Colon (tissue), 2 donors: ENCODE data around the gene PRPF4.
"Not testable (repeated sequence)": the region's sequence is repeated elsewhere in the genome, so short reads cannot be mapped to it uniquely, and the experiment has no call there.

Source experiments
- FAIRE-seq: peaks from 2 replicates; lab custom pipeline; 2012; peaks lifted over from hg19 to GRCh38; lab: Jason Lieb, UNC
- donor health status: control.
- donor health status: control.

Gene PRPF4

DNA sequence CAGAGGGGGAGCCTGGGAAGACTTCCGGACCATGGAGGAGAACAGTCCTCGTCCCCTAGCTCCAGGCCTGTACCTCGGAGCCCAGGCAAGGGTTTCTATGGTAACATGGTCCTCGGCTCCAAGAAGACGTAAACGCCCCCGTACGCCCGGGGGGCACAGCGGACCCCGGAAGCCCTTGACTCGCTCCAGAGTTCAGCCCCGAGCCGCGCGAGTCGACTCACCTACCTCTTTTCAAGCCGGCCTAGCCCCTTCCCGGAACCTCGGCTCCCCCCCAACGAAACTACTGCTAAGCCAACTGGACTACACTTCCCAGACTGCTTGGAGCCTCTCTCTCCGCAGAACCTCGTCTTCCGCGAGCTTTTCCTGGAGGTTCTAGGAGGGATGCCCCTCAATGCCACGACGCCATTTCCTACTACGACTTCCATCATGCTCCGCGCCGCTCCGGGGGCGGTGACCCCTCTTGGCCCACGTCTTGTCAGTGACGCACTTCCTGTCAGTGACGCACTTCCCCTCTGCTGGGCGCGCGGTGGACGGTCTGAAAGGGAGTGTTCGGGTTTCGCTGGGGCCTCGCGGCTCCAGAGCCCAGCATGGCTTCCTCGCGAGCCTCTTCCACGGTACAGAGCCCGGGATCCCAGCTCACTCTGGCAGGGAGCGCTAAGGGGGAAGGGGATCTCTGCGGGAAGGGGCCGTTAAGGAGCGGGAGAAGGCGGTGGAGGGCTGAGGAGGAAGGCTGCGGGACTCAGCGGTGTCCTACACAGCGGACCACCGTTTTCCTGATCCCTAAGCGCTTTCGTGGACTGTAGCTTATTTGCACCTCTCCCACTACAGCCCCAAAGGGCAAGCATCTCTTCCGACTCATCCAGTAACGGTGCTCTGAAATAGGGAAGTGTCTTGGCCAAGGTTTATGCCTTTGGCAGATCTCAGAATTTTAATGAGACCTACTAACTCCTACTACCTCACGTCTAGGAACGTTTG is at the start of gene PRPF4, which contains the start of gene CDC26:
Gene PRPF4, plus strand, starts transcription at position 502 of the 975 bp plus-strand sequence. Its CDS starts 86 bp downstream, at position 588.
Gene CDC26, minus strand, starts transcription at position 416 of the 975 bp plus-strand sequence. CDS start 3,065 bp downstream, outside the sequence.
- no peak for FAIRE-seq

DNA sequence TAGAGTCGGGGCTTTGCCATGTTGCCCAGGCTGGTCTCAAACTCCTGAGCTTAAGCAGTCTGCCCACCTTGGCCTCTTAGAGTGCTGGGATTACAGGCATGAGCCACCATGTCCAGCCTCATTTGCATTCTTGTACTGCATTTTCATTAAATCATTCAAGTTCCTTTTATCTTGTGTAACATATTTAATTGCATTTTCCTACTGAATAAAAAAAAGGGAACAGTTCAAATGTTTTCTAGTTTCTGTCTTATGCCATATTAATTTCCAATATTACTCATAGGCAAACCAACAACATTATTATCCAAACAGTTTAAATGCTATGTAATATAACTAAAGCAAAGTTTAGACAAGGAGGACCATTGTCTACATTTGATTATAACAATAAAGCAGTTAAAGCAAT is 48.0 kb upstream of the PRPF4 start:
- no peak for FAIRE-seq

DNA sequence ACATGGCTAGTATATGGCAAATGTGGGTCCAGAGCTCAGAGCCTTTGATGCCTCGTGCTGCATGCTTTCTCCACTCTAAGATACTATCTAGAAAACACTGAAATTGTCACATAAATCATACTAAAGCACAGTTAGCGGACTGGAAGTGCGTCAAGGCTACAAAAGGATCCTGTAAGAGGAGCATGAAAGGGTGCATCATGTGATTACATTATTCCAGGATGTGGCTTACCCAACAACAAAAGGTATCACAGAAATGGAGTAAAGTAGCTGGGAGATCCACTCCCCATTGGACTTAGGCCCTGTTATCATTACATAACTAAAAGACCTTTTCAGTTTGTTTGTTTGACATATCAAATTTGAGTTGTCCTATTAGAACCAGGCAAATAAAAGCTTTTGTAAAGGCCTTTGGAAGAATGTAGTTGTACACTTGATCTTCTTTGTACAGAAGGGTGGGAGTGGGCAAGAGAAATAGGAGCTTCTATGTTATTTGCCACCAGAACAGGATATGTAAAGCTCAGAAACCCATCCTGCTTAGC is 47.3 kb upstream of the PRPF4 start:
- no peak for FAIRE-seq

DNA sequence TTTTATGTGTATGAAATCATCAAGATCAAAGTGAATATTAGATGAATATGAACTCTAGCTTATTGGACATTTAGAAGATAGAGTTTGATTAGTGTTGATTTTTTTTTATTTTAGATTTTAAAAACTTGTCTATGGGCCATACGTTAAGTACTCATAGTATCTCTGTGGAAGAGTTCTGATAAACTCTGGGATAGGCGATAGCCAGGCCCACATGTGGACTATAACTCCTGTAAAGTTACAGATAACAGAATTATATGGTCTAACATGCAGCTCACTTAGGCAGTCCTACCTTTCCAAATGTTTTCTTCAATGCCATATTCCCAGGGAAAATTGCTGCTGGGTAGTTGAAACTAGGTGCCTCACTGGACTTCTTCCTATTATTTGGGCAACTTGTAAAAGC is 43.8 kb upstream of the PRPF4 start:
- FAIRE-seq: no peak

DNA sequence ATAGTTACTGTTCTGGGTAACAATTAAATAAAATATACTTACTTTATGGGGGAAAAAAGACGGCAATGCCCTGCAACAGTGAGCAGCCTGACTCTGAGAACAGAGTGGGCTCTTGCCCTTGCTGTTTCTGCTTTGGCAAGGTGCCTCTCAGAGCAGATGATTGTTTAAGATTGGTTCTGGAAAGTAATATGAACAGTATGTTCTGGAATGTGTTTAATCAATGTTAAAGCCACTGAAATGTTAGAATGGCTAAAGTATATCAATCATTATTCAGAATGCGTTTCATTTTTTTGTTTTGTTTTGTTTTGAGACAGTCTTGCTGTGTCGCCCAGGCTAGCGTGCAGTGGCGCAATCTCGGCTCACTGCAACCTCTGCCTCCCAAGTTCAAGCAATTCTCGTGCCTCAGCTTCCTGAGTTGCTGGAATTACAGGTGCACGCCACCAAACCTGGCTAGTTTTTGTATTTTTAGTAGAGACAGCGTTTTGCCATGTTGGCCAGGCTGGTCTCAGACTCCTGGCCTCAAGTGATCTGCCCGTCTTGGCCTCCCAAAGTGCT is 39.7 kb upstream of the PRPF4 start:
- not testable (repeated sequence) for FAIRE-seq

DNA sequence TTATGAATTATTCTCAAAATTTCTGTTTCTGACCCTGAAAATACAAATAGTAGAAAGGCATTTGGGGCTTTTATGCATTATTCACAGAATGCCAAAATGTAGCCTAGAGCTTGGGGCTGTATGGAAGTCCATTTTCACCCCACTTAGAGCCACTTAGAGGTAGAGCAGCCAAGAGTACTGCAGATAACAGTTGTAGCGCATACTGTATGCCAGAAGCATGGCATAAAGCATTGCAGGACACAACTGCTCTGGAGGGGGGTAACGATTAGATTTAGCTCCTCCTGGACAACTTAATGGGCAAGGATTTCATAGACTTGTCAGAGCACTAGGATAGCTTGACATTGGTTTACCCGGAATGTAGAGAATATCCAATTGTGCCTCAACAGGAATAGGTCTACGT is 38.4 kb upstream of the PRPF4 start:
- FAIRE-seq: no peak

DNA sequence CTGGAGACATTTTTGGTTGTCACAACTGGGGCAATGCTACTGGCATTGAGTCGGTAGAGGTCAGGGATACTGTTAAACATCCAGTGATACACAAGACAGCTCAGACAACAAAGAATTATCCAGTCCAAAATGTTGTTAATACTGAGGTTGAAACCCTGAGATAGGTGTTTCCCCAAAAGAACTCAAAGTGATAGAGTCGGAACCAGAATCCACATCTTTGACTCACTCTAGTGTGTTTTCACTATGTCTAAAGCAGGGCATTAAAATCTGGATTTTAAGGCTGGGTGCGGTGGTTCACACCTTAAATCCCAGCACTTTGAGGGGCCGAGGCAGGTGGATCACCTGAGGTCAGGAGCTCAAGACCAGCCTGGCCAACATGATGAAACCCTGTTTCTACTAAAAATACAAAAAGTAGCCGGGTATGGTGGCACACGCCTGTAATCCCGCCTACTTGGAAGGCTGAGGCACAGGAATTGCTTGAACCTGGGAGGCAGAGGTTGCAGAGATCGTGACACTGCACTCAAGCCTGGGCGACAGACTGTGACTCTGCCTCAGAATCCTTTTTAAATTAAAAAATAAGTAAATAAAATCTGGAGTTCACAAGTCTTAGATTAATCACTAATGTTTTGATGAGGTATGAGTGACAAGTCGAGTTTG is 37.1 kb upstream of the PRPF4 start:
- no peak for FAIRE-seq

DNA sequence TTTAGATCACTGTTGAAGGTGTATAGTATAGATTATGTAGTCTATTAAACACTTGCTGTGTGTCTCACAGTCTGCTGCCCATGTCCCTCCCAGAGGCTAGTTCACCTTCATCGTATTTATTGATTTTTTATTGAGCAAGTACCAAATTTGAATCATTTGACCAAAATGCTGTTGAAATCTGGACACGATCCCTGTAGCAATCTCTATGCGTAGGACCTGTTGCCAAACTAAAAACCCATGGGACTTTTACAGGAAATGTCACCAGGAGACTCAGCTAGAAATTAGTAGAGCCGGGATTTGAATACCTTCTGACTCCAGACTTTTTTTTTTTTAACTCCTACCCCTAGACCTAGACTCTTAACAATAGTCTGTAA is 36.6 kb upstream of the PRPF4 start:
- FAIRE-seq: no peak

DNA sequence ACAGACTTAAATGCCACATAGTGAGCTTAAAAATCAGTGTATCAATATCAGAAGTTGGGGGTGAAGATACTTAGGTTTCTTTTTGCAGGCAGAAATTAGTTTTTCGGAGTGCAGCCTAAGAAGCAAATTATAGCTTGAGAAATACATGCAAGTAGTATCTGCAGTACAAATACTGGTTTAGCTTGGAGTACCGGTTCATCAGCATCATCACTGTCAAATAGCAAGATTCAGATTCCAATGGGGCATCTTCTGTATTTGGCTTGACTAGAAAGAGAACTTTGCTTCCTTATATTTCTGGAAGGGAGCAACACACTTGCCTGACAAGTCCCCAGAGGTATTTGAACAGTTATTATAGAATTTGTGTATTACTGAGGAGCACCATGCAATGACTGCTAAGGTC is 34.3 kb upstream of the PRPF4 start:
- no peak for FAIRE-seq

DNA sequence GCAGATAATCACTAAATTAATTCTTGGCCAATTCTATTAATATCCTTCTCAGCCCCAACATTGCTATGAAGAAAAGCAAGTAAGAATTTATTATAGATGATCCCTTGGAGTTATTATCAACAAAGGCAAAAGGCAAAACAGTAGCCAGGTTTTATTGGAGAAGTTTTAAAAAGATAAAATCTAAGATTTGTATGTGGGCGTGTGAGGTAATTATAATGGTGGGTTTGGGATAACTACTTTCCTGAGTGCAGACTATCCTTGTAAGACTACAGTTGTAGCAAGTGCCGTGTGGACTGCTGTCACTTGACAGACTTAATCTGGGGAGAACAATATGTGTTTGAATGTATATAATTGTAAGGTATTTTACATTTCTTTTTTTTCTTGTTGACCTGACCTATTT is 30.9 kb upstream of the PRPF4 start:
- no peak for FAIRE-seq

DNA sequence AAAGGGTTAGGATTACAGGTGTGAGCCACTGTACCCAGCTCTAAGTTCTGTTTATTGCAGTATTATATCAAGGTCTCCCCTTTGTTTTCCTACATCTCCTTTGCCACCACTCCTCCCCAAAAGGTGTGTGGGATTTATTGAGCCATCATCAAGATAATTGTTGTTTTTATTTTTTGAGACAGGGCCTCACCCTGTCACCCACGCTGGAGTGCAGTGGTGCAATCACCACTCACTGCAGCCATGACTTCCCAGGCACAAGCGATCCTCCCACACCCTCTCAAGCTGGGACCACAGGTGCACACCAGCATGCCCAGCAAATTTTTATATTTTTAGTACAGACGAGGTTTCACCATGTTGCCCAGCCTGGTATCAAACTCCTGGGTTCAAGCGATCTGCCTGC is 29.6 kb upstream of the PRPF4 start:
- no peak for FAIRE-seq

DNA sequence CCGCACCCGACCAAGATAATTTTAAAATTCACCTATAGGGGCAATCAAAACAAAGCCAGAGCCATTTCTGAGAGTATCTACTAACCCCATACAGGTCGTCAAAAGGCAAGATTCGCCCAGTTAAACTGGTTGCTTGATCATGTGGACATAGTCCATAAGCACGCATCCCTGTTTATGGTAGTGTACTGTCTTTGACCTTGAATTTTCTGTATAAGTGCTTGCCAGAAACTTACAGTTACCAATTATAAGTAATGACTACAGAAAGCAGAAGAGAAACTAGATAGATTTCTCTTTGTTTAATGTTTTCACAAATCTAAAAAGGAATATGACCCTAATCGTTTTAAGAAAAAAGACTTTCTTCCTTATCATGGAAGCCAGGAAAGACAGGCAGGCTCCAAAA is 28.5 kb upstream of the PRPF4 start:
- FAIRE-seq: no peak

DNA sequence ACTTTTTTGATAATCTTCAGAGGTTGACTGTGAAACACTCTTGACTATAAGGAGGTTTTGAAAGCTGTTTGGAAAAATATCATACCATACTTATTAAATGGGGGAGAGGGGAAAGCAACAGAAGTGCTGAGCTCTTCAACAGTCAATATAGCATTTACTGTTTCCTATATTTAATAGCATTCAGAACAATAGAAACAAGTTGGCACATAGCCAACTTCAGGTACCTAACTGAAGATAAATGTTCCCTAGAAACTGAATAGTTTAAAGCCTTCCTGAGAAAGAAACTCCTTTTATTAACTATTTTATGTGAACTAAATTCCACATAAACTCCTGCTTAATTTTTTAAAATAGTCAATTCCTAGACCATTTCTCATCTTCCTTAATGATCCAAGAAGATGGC is 27.8 kb upstream of the PRPF4 start:
- no peak for FAIRE-seq

DNA sequence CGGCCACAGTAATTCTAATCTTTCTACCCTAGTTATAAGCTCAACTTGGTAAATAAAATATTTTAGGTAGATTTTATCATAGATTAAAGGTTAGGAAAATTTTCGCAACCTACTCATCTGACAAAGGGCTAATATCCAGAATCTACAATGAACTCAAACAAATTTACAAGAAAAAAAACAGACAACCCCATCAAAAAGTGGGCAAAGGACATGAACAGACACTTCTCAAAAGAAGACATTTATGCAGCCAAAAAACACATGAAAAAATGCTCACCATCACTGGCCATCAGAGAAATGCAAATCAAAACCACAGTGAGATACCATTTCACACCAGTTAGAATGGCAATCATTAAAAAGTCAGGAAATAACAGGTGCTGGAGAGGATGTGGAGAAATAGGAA is 25.8 kb upstream of the PRPF4 start:
- not testable (repeated sequence) for FAIRE-seq

DNA sequence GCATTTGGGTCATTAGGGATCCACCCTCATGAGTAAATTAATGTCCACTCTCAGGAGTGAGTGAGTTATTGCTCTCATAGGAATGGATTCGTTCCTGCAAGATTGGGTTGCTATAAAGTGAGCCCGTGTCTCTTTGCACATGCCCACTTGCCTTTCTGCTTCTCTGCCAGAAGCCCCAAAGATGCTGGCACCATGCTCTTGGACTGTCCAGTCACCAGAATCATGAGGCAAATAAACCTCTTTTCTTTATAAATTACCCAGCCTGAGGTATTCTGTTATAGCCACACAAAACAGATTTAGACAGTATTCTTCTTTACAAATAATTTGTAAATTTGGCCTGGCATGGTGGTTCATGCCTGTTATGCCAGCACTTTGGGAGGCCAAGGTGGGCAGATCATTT is 24.7 kb upstream of the PRPF4 start:
- FAIRE-seq: no peak

DNA sequence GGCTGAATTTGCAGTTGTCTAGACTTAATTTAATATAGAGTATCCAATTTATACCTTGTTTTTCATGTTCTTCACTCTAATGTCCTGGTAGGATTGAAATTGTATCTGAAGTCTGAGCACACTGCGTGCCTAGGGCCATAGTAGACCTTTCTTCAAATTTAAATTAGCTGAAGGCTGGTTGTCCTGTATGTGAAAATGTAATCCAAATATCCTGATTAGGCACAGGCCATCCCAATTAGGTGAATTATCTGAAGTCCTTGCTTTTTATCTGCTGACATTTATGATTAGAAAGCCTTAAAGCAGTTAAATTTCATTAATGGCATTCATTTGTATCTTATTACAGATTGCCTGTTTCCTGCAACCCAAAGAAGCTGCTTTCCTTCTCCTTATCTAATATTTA is 20.5 kb upstream of the PRPF4 start:
- no peak for FAIRE-seq

DNA sequence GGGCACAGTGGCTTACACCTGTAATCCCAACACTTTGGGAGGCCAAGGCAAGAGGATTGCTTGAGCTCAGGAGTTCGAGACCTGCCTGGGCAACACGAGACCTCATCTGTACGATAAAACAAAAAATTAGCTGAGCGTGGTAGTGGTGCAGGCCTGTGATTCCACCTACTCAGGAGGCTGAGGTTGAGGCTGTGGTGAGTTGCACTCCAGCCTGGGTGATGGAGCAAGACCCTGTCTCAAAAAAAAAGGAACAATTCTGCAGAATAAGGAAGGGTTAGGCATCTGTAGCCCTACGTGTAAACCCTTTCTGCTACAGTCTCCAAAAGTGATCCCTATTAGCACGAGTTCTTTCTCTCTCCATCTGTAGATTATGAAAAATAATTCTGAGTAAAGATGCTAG is 20.0 kb upstream of the PRPF4 start:
- no peak for FAIRE-seq

DNA sequence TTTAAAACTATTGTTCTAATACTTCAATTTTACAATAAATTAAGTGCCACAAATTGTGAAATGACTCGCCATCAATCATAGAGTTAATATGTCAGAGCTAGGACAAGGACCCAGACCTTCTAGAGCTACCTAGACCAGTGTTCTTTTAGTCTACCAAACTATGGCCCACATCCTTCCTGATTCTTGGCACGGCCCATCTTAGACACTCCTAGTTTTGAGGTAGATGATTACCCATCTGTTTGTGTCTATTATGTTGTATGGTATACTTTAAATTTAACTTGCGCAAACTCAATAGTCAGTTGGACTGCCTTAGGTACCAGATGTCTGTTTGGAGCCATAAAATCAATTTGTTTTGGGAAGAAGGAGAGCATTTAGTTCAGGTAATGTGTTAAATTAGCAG is 17.6 kb upstream of the PRPF4 start:
- no peak for FAIRE-seq

DNA sequence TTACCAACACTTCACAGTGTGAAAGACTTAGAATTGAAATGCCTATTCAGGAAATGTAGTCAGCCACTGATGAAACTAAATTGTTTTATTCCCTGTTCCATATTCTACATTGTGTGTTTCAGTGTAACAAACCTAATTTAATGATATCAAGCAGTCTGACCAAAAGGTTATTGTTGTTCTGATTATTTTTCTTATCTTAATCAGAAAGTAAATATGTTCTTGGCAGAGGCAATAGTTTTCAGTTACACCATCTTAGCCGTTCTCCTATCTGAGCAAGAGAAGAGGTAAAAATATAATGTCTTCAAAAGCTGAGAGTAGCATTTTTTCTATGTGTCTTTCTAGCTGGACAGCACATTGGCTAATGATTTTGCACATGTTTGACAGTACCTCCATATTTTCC is 17.2 kb upstream of the PRPF4 start:
- no peak for FAIRE-seq

DNA sequence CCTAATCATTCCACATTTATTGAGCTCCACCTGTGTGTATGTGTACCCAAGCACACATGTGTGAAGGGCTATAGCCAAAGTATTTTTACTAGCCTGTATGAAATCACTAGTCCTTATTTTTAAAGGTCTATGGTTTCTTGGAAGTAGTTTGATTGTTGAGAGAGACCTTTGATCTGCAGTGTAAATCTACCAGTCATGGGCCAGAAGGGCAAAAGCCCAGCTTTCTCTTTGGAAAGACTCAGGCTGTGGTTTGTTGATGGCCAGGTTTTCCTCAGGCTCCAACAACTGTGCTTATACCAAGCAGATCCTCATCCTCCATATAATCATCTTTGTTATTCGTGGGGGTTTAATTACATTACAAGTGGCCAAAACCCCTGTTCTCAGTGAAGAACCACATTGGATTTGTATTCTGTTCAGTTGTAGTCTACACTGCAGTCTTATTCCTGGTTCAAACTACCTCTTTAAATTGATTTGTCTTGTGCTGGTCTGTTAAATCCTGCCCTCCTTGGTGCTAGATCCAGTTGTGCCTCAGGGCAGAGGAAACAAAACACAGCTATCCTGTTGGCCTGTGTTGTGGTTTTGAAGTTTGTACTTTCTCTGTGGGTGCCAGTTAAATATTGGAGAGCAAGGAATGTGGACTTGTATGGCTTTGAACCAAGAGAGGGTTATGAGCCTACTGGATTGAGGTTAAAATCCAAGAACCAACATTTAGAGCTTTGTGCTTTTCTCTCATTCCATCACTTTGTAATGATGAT is 13.4 kb upstream of the PRPF4 start:
- no peak for FAIRE-seq

DNA sequence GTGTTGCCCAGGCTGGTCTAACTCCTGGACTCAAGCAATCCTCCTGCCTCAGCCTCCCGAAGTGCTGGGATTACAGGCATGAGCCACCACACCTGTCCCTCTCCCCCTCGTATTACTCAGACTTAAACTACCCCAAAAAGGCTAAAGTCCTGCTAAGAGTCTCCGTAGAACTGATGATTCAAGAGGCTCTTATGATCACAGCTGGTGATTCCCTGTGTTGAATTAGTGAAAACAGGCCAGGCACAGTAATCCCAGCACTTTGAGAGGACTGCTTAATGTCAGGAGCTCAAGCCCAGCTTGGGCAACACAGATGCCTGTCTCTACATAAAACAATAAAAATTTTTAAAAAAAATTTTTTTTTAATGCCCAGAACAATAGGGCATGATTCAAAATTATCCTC is 9.3 kb upstream of the PRPF4 start:
- no peak for FAIRE-seq

DNA sequence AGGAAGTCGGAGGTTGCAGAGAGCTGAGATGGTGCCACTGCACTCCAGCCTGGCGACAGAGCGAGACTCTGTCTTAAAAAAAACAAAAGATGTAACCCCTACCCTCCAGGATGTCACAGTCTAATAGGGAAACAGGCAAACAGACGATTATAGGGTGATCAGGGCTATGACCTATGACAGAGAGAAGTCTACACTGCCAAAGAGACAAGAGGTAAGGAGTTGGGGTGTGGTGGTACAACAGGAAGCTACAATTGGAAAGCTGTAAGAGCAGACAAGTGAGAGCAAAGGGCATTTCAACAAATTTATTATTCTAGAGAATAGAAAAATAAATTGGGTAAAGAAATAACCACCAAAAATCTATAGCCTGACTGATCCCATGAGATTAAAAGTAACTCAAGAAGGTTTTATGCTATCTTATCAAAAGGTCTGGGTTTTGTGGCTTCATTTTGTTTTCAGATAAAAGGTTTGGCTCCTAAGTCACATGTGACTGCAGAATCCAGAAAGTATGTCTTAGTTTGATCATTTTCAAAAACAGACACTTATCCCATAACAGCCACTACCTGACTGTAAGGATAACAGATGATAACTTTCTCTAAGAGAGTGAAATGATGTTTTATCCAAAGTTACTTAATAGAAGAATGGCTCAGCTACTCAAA is 7.4 kb upstream of the PRPF4 start:
- FAIRE-seq: no peak
